A673 (cell line): ENCODE measurements around the gene SPATA13. TPM values are rescaled to one million over a fixed set of nuclear protein-coding genes. Genes with fewer than 3 reads are reported as not detected.

ENCODE experiments used
- BruUV-seq: library from RNA; stranded (reverse); fragments of 400-500 nt; replicated peaks from 2 replicates; lab custom pipeline; 2021; lab: Mats Ljungman, UMichigan
- CTCF ChIA-PET: fragments of 300-600 bp; sonication (Branson Sonifier 250); formaldehyde crosslinking; loops from one replicate; lab custom pipeline; 2022; ENCODE audit warnings: antibody characterized with exemption; lab: Charles Lee
- POLR2A ChIA-PET: fragments of 300-600 bp; sonication (Branson Sonifier 250); formaldehyde crosslinking; loops from one replicate; lab custom pipeline; 2022; ENCODE audit warnings: antibody characterized with exemption; ENCODE audit not compliant: low non-redundant PET; lab: Charles Lee
- DNase-seq: peaks from one replicate; pipeline ENCODE4 v3.0.0-alpha.2; 2015; ENCODE audit warnings: low spot score
- H3K27ac ChIP-seq: fragments of 200-600 bp; sonication (generic); 2 replicates; pipeline ENCODE4 v1.5.1; 2016; ENCODE audit warnings: mixed run types, low read depth, mild to moderate bottlenecking, mixed read lengths, antibody characterized with exemption, low read length; ENCODE audit not compliant: poor library complexity, severe bottlenecking
- H3K27me3 ChIP-seq: fragments of 200-600 bp; sonication (generic); replicated peaks from 2 replicates; pipeline ENCODE4 v1.6.1; 2017; ENCODE audit warnings: mixed run types, low read depth, mild to moderate bottlenecking, mixed read lengths, antibody characterized with exemption, low read length; ENCODE audit not compliant: insufficient read depth, poor library complexity
- H3K36me3 ChIP-seq: fragments of 200-600 bp; sonication (generic); 2 replicates; pipeline ENCODE4 v1.6.1; 2016; ENCODE audit warnings: mixed run types, mild to moderate bottlenecking, mixed read lengths, antibody characterized with exemption, low read length; ENCODE audit not compliant: insufficient read depth, poor library complexity, severe bottlenecking
- H3K4me1 ChIP-seq: fragments of 200-600 bp; sonication (generic); 2 replicates; pipeline ENCODE4 v1.6.1; 2017; ENCODE audit warnings: mixed run types, mild to moderate bottlenecking, mixed read lengths, antibody characterized with exemption, low read length; ENCODE audit not compliant: insufficient read depth, poor library complexity, severe bottlenecking
- H3K4me3 ChIP-seq: fragments of 200-600 bp; sonication (generic); 2 replicates; pipeline ENCODE4 v1.5.1; 2016; ENCODE audit warnings: low read depth, mixed run types, mild to moderate bottlenecking, mixed read lengths, low read length; ENCODE audit not compliant: poor library complexity, severe bottlenecking
- H3K9me3 ChIP-seq: fragments of 200-600 bp; sonication (generic); 2 replicates; pipeline ENCODE4 v1.6.1; 2016; ENCODE audit warnings: mixed run types, low read depth, mild to moderate bottlenecking, mixed read lengths, antibody characterized with exemption, low read length; ENCODE audit not compliant: poor library complexity, severe bottlenecking
- CTCF ChIP-seq: fragments of 300-800, 200-600 bp; sonication (generic); conservative IDR thresholded peaks from 2 replicates; pipeline ENCODE4 v1.5.1; 2017; ENCODE audit warnings: low read depth, mild to moderate bottlenecking, antibody characterized with exemption, low read length, moderate library complexity, mixed read lengths
- EZH2 ChIP-seq: fragments of 200-600 bp; sonication (generic); IDR thresholded peaks from 2 replicates; pipeline ENCODE4 v1.6.1; 2017; ENCODE audit warnings: borderline replicate concordance, low read depth, mild to moderate bottlenecking, mixed read lengths, antibody characterized with exemption, low read length; ENCODE audit not compliant: poor library complexity, severe bottlenecking
- intact Hi-C: fragments of 100-400 bp; cut with micrococcal nuclease; formaldehyde crosslinking; loops from one replicate; pipeline ENCODE4 v1.10.0; 2022; ENCODE audit not compliant: unreplicated experiment
- total RNA-seq: library from RNA; stranded (reverse); gene quantifications from 2 replicates; pipeline ENCODE4 v1.2.3, GENCODE V29; 2021

SPATA13 gene
- total RNA-seq, 1 experiment from 2014 or later = 58.2 TPM

- CTCF ChIA-PET = interaction anchor here (0.7 kb wide), 1 partner anchor 14 kb away, joined by 5 read pairs; no protein-coding TSS in a partner anchor
- H3K4me1 ChIP-seq = no peaks in the 10 kb centered on the region
- DNase-seq = no peak
- no peaks in the 10 kb centered on the region for H3K27me3 ChIP-seq
- H3K4me3 ChIP-seq = no peak overlapping the region
- BruUV-seq = no TSS peak
- H3K27ac ChIP-seq = no peak overlapping the region
- no peaks in the 10 kb centered on the region for H3K36me3 ChIP-seq
- TF ChIP-seq EZH2 (no peak), CTCF (no peak)
- H3K9me3 ChIP-seq = no peaks in the 10 kb centered on the region
- POLR2A ChIA-PET = no interaction called here
- intact Hi-C loops = no loop called here
Observed at GRCh38 chr13:24241336-24241735, 80.8 kb downstream of the SPATA13 start.

GRCh38 chr13:24242100-24242499 lies 81.6 kb downstream of the SPATA13 start:
- no peak for TF ChIP-seq EZH2
- no peak for TF ChIP-seq CTCF
- Histone ChIP-seq H3K36me3 (no peaks in the 10 kb centered on the region), H3K9me3 (no peaks in the 10 kb centered on the region), H3K4me1 (no peaks in the 10 kb centered on the region), H3K27me3 (no peaks in the 10 kb centered on the region), H3K4me3 (no peak overlapping the region), H3K27ac (no peak overlapping the region)
- intact Hi-C loops = no loop called here
- ChIA-PET CTCF (interaction anchor here (0.7 kb wide), 1 partner anchor 14 kb away, joined by 5 read pairs; no protein-coding TSS in a partner anchor), POLR2A (no interaction called here)
- no TSS peak for BruUV-seq
- no peak for DNase-seq

- Histone ChIP-seq H3K36me3 (no peaks in the 10 kb centered on the region), H3K9me3 (no peaks in the 10 kb centered on the region), H3K4me1 (no peaks in the 10 kb centered on the region), H3K27ac (no peak overlapping the region), H3K4me3 (no peak overlapping the region), H3K27me3 (no peaks in the 10 kb centered on the region)
- ChIA-PET POLR2A (no interaction called here), CTCF (no interaction called here)
- no TSS peak for BruUV-seq
- DNase-seq = no peak
- TF ChIP-seq CTCF = no peak
- no peak for TF ChIP-seq EZH2
- intact Hi-C loops = no loop called here
Observed at GRCh38 chr13:24243302-24243701, 82.8 kb downstream of the SPATA13 start.
